Right renal cortex interstitium (tissue), 3 donors: Measurements from ENCODE around the gene PLIN3. TPM values are rescaled to one million over a fixed set of nuclear protein-coding genes. Genes with fewer than 3 reads are reported as not detected.
A peak's percentile ranks its signal among the peaks of the same experiment; 100 is the strongest.
"Not testable (repeated sequence)": the region's sequence is repeated elsewhere in the genome, so short reads cannot be mapped to it uniquely, and the experiment has no call there.

Experiments
- DNase-seq, 3 donors: peaks; one replicate each; pipeline ENCODE4 v3.0.0-alpha.2; 2013; ENCODE audit warnings: low read depth in 3 of 3, low spot score in 2 of 3
- polyA plus RNA-seq, 3 donors: library from polyadenylated mRNA; unstranded; fragments of 120-200 nt; gene quantifications; one replicate each; pipeline ENCODE4 v1.2.1, GENCODE V29; 2013; ENCODE audit not compliant: insufficient read length in 3 of 3

The PLIN3 gene
- polyA plus RNA-seq, result 10 to 100 TPM; 35.4 to 43.7 (median 38.4) TPM

- peak in 2 of 3 donors; percentile 80 to 85 for DNase-seq
These were observed at the start of gene PLIN3 for GRCh38 chr19:4867534-4868285. Gene PLIN3, minus strand, starts transcription at chr19:4867667. Its CDS starts 6,273 bp downstream, at chr19:4861394.

- DNase-seq, result no peak
These were observed 49.0 kb upstream of the PLIN3 start for GRCh38 chr19:4916292-4917082.

- DNase-seq, result no peak
These were observed 47.5 kb upstream of the PLIN3 start for GRCh38 chr19:4914736-4915501.

DNA sequence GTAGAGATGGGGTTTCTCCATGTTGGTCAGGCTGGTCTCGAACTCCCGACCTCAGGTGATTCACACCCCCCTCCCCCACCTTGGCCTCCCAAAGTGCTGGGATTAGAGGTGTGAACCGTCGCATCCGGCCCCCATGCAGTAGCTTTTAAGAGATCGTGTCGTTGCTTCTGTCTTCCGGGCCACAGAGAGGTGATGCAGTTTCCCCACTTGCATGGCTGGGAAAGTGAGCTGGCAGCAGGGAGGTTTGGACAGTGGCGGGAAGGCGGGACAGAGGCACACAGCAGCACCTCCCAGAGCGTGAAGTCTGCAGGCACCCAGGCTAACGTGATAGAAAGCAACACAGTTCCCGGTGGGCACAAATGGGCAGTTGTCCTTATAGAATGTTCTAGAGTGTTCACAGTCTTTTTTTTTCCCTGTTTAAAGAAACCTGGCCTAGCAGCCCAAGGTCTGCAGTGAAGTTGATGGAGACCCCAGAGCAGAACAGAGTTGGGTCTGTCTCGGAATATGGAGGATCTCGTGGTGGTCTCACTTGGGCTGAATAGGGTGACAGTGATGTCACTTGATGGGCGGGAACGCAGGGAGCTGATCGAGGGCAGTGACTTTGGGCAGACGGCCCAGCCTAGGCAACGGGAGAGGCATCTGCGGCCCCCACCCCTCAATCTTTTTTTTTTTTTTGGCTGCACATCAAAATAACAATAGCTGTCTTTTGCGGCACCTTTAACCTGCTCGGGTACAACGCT is 46.7 kb upstream of the PLIN3 start:
- DNase-seq, result no peak

GRCh38 chr19:4911786-4912672 is 44.6 kb upstream of the PLIN3 start:
- DNase-seq, result no peak

- DNase-seq, result no peak
These were observed 43.8 kb upstream of the PLIN3 start for GRCh38 chr19:4911314-4911713.

DNA sequence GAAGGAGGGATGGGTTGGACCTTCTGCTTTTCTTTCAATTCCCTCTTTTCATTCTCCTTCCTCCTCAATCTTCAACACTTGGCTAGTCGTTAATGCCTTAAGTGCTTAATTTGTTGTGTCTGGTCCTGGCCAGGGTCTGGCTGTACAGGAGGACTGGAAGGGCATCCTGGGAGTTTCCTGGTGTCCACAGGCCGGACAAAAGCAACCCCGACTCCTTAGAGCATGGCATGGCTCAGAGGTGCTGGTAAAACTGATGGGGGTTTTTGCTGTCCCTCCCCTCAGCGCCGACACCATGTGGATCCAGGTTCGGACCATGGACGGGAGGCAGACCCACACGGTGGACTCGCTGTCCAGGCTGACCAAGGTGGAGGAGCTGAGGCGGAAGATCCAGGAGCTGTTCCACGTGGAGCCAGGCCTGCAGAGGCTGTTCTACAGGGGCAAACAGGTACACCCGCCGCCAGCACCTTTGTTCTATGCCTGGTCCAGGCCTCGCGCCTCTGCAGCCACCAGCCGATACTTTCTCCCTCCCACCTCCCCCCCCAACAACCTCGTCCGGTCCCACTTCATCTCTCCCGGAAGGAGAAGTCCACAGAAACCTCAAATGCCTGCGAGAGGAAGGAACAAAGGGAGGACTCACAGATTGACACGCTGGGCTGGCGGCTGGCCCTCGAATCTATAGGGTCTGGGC is 43.3 kb upstream of the PLIN3 start:
- no peak for DNase-seq

GRCh38 chr19:4909897-4910593 is 42.6 kb upstream of the PLIN3 start:
- peak in 1 of 3 donors; percentile 79 for DNase-seq

DNA sequence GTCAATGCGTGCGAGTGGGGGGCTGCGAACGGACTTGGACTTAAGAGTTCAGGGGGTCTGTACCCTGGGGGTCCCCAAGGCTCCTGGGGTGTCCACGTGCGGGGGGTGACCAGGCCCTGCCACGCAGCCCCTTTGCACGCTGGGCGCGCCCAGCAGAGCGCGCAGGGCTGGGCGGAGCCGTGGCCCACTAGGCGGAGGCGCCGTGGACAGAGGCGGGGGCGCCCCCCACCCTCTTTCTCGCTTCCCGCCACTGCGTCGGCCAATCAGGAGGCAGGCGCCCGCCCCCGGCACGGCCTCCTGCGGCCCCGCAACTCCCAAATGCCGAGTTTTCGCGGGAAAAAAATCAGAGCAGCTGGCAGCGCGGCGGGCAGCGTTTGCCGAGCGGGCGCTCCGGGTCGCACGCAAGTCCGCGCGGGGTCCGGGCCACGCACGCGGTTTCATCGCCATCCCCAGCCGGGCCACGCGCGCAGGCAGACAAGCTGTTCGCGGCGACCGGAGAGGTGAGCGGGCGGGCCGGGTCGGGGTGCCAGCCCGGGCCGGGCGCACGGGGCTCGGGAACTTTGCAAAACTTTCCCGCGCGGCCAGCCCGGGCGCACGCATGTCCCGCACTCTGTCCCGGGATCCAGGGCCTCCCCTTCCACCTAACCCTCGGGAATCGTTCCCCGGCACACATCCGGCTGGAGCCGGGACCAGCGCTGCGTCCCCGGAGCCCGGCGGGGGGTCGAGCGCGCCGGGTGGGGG is 41.9 kb upstream of the PLIN3 start, which contains the start of gene UHRF1:
TSS of gene UHRF1 (plus strand) at position 346 of the 741 bp plus-strand sequence. CDS start 1,385 bp downstream, outside the sequence.
- DNase-seq, result no peak

DNA sequence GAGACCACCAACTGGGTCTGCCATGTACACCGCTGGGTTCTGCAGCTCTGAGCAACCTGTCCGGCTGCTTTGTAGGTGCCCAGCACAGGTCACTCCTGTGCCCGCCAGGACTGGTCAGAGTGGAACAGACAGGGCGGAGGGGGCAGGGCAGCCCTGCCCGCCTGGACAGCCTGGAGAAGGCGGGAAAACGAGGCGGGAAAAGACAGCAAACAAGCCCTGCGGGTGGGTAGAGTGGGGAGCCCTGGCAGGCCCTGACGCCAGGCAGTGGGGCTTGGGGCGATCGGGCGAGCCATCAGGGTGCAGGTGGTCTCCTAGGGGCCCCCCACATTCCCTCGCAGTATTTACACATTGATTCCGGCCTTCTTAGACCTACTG is 41.3 kb upstream of the PLIN3 start:
- no peak for DNase-seq

DNA sequence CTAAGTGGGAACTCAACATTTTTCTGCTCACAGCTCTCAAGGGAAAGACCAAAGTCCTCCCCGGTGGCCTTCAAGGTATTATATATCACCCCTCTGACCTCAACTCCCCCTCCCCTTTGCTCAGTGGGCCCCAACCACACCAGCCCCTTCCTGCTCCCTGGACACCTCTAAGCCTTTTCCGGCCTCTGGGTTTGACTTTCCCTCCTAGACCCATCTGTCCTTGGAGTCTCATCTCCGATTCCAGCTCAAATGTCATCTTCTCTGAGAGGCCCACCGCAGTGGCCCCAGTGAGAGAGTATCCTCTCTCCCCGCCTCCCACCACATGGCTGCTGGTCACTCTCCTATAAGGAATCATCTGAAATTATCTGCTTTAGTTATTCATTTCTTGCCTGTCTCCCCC is 40.9 kb upstream of the PLIN3 start:
- DNase-seq, result no peak

DNA sequence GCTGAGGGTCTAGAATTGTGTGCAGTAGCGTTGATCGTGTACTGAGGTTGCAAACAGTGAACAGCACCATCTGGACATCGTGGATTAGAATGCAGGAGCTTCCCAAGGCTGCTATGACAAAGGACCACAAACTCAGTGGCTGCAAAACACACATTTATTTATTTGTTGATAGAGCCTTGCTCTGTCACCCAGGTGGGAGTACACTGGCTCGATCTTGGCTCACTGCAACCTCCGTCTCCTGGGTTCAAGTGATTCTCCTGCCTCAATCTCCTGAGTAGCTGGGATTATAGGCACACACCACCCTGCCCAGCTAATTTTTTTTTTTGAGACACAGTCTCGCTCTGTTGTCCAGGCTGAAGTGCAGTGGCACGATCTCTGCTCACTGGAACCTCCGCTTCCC is 39.5 kb upstream of the PLIN3 start:
- no peak for DNase-seq

GRCh38 chr19:4904481-4904880 is 37.0 kb upstream of the PLIN3 start:
- DNase-seq, result no peak

- DNase-seq, result no peak
These were observed 35.3 kb upstream of the PLIN3 start, which contains the start of gene ARRDC5 for GRCh38 chr19:4902796-4903195. Gene ARRDC5, minus strand, starts transcription at chr19:4902896. Its CDS starts 71 bp downstream, at chr19:4902825.

DNA sequence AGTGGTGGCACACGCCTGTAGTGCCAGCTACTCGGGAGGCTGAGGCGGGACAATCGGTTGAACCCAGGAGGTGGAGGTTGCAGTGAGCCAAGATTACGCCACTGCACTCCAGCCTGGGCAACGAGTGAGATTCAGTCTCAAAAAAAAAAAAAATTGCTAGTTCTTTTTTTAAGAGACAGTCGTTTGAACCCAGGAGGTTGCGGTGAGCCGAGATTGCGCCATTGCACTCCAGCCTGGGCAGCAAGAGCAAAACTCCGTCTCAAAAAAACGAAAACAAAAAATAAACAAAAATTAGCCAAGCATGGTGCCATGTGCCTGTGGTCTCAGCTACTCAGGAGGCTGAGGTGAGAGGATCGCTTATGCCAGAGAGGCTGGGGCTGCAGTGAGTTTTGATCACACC is 33.4 kb upstream of the PLIN3 start:
- DNase-seq, result not testable (repeated sequence)

- DNase-seq, result no peak
These were observed 29.7 kb upstream of the PLIN3 start for GRCh38 chr19:4897146-4897545.

DNA sequence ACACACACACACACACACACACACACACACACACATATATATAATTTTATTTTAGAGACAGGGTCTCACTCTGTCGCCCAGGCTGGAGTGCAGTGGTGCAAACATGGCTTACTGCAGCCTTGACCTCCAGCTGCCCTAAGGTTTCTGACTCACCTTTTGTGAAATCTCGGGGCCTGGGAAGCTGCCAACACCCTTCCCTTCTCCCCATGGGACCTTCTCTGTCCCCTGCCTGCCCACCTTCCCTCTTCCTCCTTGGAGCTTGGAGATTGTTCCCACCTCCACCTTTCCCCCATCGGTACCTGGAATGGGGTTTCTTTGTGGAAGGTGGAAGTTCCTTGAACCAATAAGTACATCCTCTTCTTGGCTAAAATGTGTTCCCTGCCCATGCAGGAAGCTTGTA is 28.9 kb upstream of the PLIN3 start:
- DNase-seq, result no peak
